Muscle of back (tissue), 11 donors: ENCODE measurements around the gene ISG15. TPM values are rescaled to one million over a fixed set of nuclear protein-coding genes. Genes with fewer than 3 reads are reported as not detected.

Experiments
- DNase-seq, 3 donors: peaks; one replicate each; pipeline versions ENCODE4 v3.0.0 to v3.0.0-alpha.2; 2013
- polyA plus RNA-seq, 10 donors: library from polyadenylated mRNA; unstranded; fragments of 120-200 nt; gene quantifications; one replicate each; pipeline ENCODE4 v1.2.1, GENCODE V29; 2013; ENCODE audit not compliant: insufficient read length in 10 of 10

The ISG15 gene
- polyA plus RNA-seq, 10 donors, result 5.5 to 11.3 (median 7.9) TPM

DNA sequence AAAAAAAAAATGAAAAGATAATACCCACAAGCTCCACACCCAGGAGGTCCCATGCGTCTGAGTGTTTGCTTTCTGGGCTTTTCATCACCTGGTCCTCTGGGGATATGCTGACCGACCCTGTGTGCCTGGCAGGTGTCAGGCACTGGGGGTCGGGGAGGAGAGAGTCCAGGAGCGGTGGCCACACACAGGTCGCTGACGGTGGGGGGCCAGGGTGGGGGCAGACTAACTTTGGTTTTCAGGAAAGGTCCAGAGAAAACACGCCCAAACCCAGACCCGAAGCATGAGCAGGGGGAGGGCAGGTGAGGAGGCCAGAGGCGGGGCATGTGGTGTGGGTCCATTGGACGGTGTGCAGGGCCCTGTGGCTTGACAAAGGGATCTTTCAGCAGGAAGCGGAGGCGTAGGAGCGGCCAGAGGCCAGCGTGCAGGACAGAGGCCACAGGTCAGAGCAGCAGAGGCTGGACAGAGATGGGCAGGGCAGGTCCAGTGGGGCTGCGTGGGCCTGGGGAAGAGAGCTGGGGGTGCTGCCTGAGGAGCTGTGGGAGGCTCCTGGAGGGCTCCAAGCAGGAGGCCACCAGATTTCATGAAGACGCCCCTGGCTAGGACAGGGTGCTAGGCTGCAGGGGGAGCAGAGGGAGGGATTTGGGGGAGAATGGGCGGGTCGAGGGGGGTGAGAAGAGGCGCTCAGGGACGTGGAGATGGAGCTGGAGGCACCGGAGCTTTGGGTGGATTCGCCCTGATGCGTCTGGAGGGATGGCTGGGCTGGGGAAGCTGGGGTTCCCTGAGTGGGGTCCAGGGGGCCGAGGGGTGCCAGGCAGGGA is 45.0 kb downstream of the ISG15 start:
- no peak for DNase-seq

DNA sequence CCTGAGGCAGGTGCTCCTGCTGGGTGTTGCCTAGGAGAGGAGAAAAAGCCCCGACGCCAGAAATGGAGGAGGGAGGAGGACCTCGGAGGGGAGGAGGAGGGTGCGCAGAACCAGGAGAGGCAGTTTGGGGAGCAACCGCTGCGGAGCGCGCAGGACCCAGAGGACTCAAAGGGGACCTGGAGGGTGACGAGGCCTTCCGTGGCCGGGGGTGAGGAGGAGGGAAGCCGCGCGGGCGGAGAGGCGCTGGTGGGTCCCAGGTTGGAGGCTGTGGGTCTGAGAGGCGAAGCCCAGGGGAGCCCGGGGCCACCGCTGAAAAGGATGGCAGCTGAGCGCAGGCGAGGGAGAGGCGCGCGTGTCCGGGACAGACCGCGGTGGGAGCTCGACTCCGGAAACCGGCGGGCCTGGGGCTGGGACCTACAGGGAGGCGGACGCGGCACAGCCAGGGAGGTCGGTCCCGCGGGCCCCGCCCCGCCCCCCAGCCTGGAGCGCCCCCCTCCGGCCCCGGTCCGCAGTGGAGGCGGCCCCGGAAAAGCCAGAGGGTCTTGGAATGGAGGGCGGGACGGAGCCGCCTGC is 45.7 kb downstream of the ISG15 start:
- no peak for DNase-seq

DNA sequence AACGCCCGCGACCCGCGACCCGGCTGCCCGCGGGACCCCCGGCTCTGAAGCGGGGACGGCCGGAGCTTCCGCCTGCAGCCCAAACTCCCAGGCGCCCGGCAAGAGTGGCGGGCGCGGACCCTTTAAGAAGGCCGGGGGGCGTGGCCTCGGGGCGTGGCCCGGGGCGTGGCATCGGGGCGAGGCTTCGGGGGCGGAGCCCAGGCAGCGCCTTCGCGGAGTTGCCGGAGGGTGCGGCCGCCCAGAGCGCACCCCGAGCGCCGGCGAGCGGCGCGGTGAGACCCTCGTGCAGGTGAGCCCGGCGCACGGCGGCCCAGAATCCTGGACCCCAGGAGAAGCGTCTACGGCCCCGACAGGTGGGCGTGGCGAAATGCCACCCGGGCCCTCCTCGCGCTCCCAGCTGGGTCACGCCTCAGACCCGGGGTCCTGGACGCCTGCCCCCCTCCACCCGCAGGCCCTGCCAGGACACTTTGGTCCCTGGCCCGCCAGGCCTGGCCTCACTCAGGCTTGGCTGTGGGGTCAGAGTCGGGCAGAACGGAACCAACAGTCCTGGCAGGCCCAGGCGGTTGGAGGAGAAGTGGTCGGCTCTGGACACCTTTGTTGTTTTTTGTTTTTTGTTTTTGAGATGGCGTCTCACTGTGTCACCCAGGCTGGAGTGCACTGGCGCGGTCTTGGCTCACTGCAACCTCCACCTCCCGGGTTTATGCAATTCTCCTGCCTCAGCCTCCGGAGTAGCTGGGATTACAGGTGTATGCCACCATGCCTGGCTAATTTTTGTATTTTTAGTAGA is 46.4 kb downstream of the ISG15 start:
- DNase-seq, result peak; percentile 53 to 76 (median 63)

DNA sequence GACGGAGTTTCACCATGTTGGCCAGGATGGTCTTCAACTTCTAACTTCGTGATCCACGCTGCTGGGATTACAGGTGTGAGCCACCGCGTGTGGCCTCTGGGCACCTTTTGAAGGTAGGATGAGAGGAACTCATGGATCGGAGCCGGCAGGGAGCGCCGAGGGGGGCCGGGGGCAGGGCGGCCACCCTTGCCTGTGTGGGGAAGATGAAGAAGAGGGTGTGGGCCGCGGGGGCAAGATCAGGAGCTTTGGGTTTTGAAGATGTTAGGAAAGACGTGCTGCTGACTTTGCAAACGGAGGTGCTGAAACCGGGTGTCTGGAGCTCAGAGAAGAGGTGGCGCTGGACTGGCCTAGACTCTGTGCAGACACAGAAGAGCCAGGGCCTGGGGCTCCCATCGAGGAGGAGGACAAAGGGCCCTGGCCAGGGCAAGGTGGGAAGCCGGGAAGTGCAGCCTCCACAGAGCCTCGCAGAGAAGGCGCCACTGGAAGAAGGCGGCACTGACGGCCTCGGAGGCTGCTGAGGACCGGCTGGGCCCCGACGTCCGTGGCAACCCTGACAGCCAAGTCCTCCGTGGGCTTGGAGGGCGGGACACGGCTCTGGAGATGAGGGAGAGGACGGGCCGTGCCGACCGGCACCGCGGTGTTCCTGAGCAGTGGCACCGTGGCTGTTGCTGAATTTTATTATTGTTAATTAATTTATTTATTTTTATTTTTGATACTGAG is 47.1 kb downstream of the ISG15 start:
- no peak for DNase-seq

DNA sequence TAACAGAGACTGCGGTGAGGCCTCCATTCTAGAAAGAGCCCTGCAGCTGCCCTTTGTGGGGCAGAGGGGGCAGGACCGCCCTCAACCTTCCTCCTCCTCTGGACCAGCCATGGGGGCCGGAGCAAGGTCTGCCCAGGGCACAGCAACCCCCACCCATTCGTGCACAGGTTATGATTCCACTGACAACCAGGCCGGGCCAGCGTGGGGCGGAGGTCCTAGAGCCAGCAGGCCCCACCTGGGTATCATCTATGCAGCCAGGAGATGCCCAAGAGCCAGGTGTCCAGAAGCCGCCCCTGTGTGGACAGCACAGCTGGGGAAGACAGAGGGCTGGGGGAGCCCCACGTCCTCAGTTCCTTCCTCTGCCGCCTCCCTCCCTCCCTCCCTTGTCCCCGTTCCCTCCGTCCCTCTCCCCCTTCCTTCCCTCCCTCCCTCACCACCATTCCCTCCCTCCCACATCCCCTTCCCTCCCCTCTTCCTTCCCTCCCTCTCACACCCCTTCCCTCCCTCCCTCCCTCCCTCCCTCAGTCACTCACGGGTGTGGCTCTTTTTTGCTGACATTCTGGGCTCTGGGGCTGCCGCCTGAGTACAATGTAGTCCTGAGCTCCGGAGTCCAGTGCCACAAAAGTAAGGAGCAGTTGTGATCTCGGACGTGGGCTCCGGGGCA is 48.5 kb downstream of the ISG15 start:
- DNase-seq, result no peak

DNA sequence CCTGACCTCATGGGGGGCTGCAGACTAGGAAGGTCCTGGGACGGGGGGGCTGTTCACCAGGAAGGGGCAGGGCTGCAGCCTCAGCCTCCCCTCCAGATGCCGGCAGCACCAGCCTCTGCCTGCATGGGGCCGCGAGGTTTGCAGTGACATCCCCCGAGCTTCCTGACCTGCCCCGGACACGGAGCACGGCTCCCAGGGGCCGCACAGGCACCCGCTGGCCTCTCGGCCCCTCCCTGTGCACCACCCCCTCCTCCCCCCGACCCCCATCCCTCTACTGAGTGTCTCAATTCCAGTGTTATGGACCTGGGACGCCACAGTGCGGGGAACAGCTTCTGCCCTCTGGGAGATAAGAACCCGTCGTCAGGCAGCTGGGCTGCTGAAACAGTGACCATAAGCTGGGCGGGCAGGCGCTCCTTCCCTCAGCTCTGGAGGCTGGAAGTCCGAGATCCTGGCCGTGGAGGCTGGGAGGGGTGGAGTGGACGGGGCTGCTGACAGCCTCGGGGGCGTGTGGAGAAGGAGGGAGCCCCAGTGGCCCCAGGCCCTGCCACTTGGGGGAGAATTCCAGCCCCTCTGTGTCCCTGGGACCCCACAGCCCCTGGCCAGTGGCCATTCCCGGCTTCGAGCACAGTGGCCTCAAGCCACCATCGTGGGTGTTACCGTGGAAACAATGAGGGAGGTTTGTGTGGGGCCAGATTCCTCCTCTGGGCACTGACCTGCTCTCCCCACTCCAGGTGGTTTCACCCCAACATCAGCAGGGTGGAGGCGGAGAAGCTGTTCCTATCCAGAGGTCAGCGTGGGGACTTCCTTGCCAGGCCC is 49.3 kb downstream of the ISG15 start:
- no peak for DNase-seq

DNA sequence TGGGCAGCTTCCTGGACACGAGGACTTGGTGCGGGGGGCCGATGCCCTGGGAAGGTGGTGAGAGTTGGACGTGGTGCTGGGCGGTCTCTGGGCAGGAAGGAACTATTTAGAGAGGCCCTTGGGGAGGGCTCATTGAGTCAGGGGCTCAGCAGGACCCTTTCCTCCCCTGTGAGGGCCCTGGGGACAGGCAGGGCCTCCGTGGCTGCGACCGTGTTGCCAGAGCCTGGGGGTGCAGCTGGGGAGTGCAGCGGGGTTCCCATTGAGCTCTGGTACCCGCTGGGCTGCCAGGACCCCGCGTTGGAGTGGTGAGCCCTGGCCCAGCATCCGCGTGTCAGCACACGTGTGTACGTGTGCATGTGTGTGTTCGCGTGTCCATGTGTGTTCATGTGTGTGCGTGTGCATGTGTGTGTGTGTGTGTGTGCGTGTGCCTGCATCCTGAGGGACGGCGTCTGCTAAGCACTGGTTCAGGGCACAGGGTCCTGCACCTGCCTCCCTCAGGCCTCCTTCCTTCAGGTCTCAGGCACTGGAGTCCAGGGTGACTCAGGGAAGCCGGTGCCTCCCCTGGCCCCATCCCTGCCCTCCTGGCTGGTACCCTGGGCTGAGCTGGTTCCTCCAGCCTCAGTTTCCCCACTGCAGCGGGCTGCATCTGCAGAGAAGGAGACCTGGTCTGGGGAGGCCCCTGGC is 50.1 kb downstream of the ISG15 start:
- peak in 1 of 3 donors; percentile 27 for DNase-seq

Other genes with a start within 250 kb of the ISG15 start
- 10 to 100 TPM in 1 of 10 donors, 1 to 10 TPM in 9; 1.7 to 11.4 (median 4.4) TPM for gene SAMD11, start 89.6 kb upstream of the ISG15 start, polyA plus RNA-seq
- gene NOC2L, start 54.2 kb upstream of the ISG15 start, polyA plus RNA-seq, result 10 to 100 TPM; 36.4 to 46.4 (median 39.7) TPM
- gene KLHL17, start 52.9 kb upstream of the ISG15 start, polyA plus RNA-seq, result 1 to 10 TPM; 3.0 to 7.2 (median 5.2) TPM
- 1 to 10 TPM in 2 of 10 donors, under 1 TPM in 3, not detected in 5; 0.10 to 1.3 (median 0.25) TPM for gene PLEKHN1, start 47.0 kb upstream of the ISG15 start, polyA plus RNA-seq
- gene PERM1, start 31.4 kb upstream of the ISG15 start, polyA plus RNA-seq, result 1 to 10 TPM in 9 of 10 donors, under 1 TPM in 1; 0.97 to 2.9 (median 1.6) TPM
- gene HES4, start 13.4 kb upstream of the ISG15 start, polyA plus RNA-seq, result 10 to 100 TPM in 9 of 10 donors, 1 to 10 TPM in 1; 7.4 to 18.4 (median 12.8) TPM
- gene AGRN, start 6.6 kb downstream of the ISG15 start, polyA plus RNA-seq, result 10 to 100 TPM; 28.4 to 83.9 (median 44.4) TPM
- gene RNF223, start 60.8 kb downstream of the ISG15 start, polyA plus RNA-seq, result under 1 TPM in 5 of 10 donors, not detected in 5; 0.08 to 0.16 (median 0.11) TPM
- gene C1orf159, start 102.6 kb downstream of the ISG15 start, polyA plus RNA-seq, result 1 to 10 TPM; 3.8 to 7.1 (median 4.6) TPM
- gene TTLL10, start 160.4 kb downstream of the ISG15 start, polyA plus RNA-seq, result under 1 TPM in 7 of 10 donors, not detected in 3; 0.13 to 0.50 (median 0.27) TPM
- 1 to 10 TPM; 1.9 to 4.6 (median 2.9) TPM for gene TNFRSF18, start 193.1 kb downstream of the ISG15 start, polyA plus RNA-seq
- 1 to 10 TPM; 1.0 to 3.7 (median 2.0) TPM for gene TNFRSF4, start 200.7 kb downstream of the ISG15 start, polyA plus RNA-seq
- 100 to 1,000 TPM in 2 of 10 donors, 10 to 100 TPM in 8; 73.5 to 121 (median 88.5) TPM for gene SDF4, start 218.5 kb downstream of the ISG15 start, polyA plus RNA-seq
- gene B3GALT6, start 218.7 kb downstream of the ISG15 start, polyA plus RNA-seq, result 10 to 100 TPM; 12.1 to 21.2 (median 15.6) TPM
- 1 to 10 TPM; 1.0 to 6.7 (median 2.7) TPM for gene C1QTNF12, start 233.2 kb downstream of the ISG15 start, polyA plus RNA-seq